Inferior parietal cortex (tissue), 1 donor: Measurements from ENCODE around the gene ZFP1.
"Not testable (repeated sequence)": the region's sequence is repeated elsewhere in the genome, so short reads cannot be mapped to it uniquely, and the experiment has no call there.

Experiments
- DNase-seq: peaks from one replicate; pipeline ENCODE4 v3.0.0-alpha.2; 2016; ENCODE audit errors: extremely low spot score

ZFP1 gene

GRCh38 chr16:75113541-75114121, 34.7 kb upstream of the ZFP1 start:
- DNase-seq: no peak

- DNase-seq: no peak
Observed at GRCh38 chr16:75114179-75114945, 34.0 kb upstream of the ZFP1 start.

GRCh38 chr16:75114946-75115825, 33.1 kb upstream of the ZFP1 start:
- no peak for DNase-seq

GRCh38 chr16:75116081-75116910, 32.0 kb upstream of the ZFP1 start, which contains the start of gene LDHD:
LDHD (minus strand) TSS chr16:75116780; CDS start chr16:75116720, 60 bp downstream.
- DNase-seq: peak; percentile 78

GRCh38 chr16:75116911-75117245, 31.4 kb upstream of the ZFP1 start:
- DNase-seq: no peak

GRCh38 chr16:75118943-75119539, 29.3 kb upstream of the ZFP1 start:
- no peak for DNase-seq

GRCh38 chr16:75120253-75120652, 28.1 kb upstream of the ZFP1 start:
- no peak for DNase-seq

- no peak for DNase-seq
Observed at GRCh38 chr16:75121949-75122568, 26.3 kb upstream of the ZFP1 start.

GRCh38 chr16:75122609-75123008, 25.7 kb upstream of the ZFP1 start:
- no peak for DNase-seq

- no peak for DNase-seq
Observed at GRCh38 chr16:75127713-75128415, 20.5 kb upstream of the ZFP1 start.

GRCh38 chr16:75129421-75130149, 18.7 kb upstream of the ZFP1 start:
- not testable (repeated sequence) for DNase-seq

- DNase-seq: no peak
Observed at GRCh38 chr16:75130150-75130771, 18.1 kb upstream of the ZFP1 start.

- DNase-seq: no peak
Observed at GRCh38 chr16:75131081-75131480, 17.2 kb upstream of the ZFP1 start.

GRCh38 chr16:75138233-75138632, 10.1 kb upstream of the ZFP1 start:
- no peak for DNase-seq

- DNase-seq: no peak
Observed at GRCh38 chr16:75138636-75139035, 9.7 kb upstream of the ZFP1 start.

- no peak for DNase-seq
Observed at GRCh38 chr16:75139498-75139897, 8.8 kb upstream of the ZFP1 start.

- DNase-seq: no peak
Observed at GRCh38 chr16:75143941-75144340, 4.4 kb upstream of the ZFP1 start.

GRCh38 chr16:75147968-75148310, 385 bp upstream of the ZFP1 start:
- DNase-seq: no peak

- DNase-seq: no peak
Observed at GRCh38 chr16:75151798-75152197, 3.5 kb downstream of the ZFP1 start.
